Measurements from ENCODE around the gene PRKRIP1. TPM values are rescaled to one million over a fixed set of nuclear protein-coding genes. Genes with fewer than 3 reads are reported as not detected.
"Not testable (repeated sequence)": the region's sequence is repeated elsewhere in the genome, so short reads cannot be mapped to it uniquely, and the experiment has no call there.

Gene PRKRIP1
- total RNA-seq, 2 experiments from 2014 or later = 37.8 to 39.1 TPM

- Mint-ChIP-seq H3K4me1 (no peaks in the 10 kb centered on the region), H3K36me3 (peaks cover 12% of the 10 kb centered on the region), H3K27me3 (no peaks in the 10 kb centered on the region), H3K4me3 (no peak overlapping the region), H3K9me3 (no peaks in the 10 kb centered on the region), H3K27ac (no peak overlapping the region)
- DNase-seq = no peak
- ATAC-seq (ENCODE audit: low read depth) = no peak
- POLR2A ChIA-PET = interaction anchor here (0.6 kb wide), 1 partner anchor 111 kb away, joined by 3 read pairs; no protein-coding TSS in a partner anchor
Observed at GRCh38 chr7:102389810-102390209, 6.4 kb upstream of the PRKRIP1 start.

GRCh38 chr7:102390697-102391484 is 5.3 kb upstream of the PRKRIP1 start:
- POLR2A ChIA-PET = no interaction called here
- Mint-ChIP-seq H3K27me3 (no peaks in the 10 kb centered on the region), H3K4me3 (no peak overlapping the region), H3K27ac (no peak overlapping the region), H3K9me3 (no peaks in the 10 kb centered on the region), H3K36me3 (peaks cover 11% of the 10 kb centered on the region), H3K4me1 (peaks cover 6% of the 10 kb centered on the region)
- DNase-seq (peak; percentile 71), ATAC-seq (ENCODE audit: low read depth) (peak; percentile 68)

- Mint-ChIP-seq H3K4me3 (no peak overlapping the region), H3K27me3 (no peaks in the 10 kb centered on the region), H3K27ac (no peak overlapping the region), H3K9me3 (no peaks in the 10 kb centered on the region), H3K4me1 (peaks cover 11% of the 10 kb centered on the region), H3K36me3 (peaks cover 11% of the 10 kb centered on the region)
- ATAC-seq (ENCODE audit: low read depth) = no peak
- DNase-seq = no peak
- POLR2A ChIA-PET = no interaction called here
Observed at GRCh38 chr7:102392330-102392729, 3.8 kb upstream of the PRKRIP1 start.

GRCh38 chr7:102393467-102393866 is 2.7 kb upstream of the PRKRIP1 start:
- Mint-ChIP-seq H3K36me3 (peaks cover 14% of the 10 kb centered on the region), H3K9me3 (no peaks in the 10 kb centered on the region), H3K27ac (no peak overlapping the region), H3K27me3 (no peaks in the 10 kb centered on the region), H3K4me3 (no peak overlapping the region), H3K4me1 (peaks cover 13% of the 10 kb centered on the region)
- POLR2A ChIA-PET = interaction anchor here (0.6 kb wide), 1 partner anchor 871 kb away, joined by 5 read pairs; no protein-coding TSS in a partner anchor
- DNase-seq (no peak), ATAC-seq (ENCODE audit: low read depth) (no peak)

GRCh38 chr7:102395592-102395872 is 631 bp upstream of the PRKRIP1 start:
- no peak for ATAC-seq (ENCODE audit: low read depth)
- DNase-seq = no peak
- peaks cover 13% of the 10 kb centered on the region for H3K36me3 Mint-ChIP-seq
- peak overlapping the region; percentile 94 for H3K4me3 Mint-ChIP-seq
- POLR2A ChIA-PET = interaction anchor here (1.0 to 3.3 kb wide), 5 partner anchors 20 to 69 kb away, joined by 3 to 11 read pairs (median 4); partner anchors contain the start of gene ALKBH4
- peak overlapping the region; percentile 9 for H3K27ac Mint-ChIP-seq
- H3K4me1 Mint-ChIP-seq = peaks cover 13% of the 10 kb centered on the region
- no peaks in the 10 kb centered on the region for H3K9me3 Mint-ChIP-seq
- H3K27me3 Mint-ChIP-seq = no peaks in the 10 kb centered on the region

- Mint-ChIP-seq H3K9me3 (no peaks in the 10 kb centered on the region), H3K4me1 (peaks cover 13% of the 10 kb centered on the region), H3K27me3 (no peaks in the 10 kb centered on the region), H3K27ac (peak overlapping the region; percentile 91), H3K36me3 (peaks cover 16% of the 10 kb centered on the region), H3K4me3 (peak overlapping the region; percentile 94)
- ATAC-seq (ENCODE audit: low read depth) = no peak
- no peak for DNase-seq
- POLR2A ChIA-PET = interaction anchor here (1.1 to 3.3 kb wide), 3 partner anchors 19 to 33 kb away, joined by 3 to 11 read pairs (median 4); no protein-coding TSS in a partner anchor
Observed at GRCh38 chr7:102396710-102397019, 502 bp downstream of the PRKRIP1 start.

GRCh38 chr7:102398543-102398942 is 2.4 kb downstream of the PRKRIP1 start:
- no peak overlapping the region for H3K27ac Mint-ChIP-seq
- peaks cover 14% of the 10 kb centered on the region for H3K36me3 Mint-ChIP-seq
- peaks cover 15% of the 10 kb centered on the region for H3K4me1 Mint-ChIP-seq
- no peaks in the 10 kb centered on the region for H3K9me3 Mint-ChIP-seq
- H3K4me3 Mint-ChIP-seq = no peak overlapping the region
- ATAC-seq (ENCODE audit: low read depth) (no peak), DNase-seq (no peak)
- H3K27me3 Mint-ChIP-seq = no peaks in the 10 kb centered on the region
- POLR2A ChIA-PET = no interaction called here

- Mint-ChIP-seq H3K4me1 (peaks cover 17% of the 10 kb centered on the region), H3K36me3 (peaks cover 12% of the 10 kb centered on the region), H3K9me3 (no peaks in the 10 kb centered on the region), H3K4me3 (no peak overlapping the region), H3K27me3 (no peaks in the 10 kb centered on the region), H3K27ac (no peak overlapping the region)
- DNase-seq (no peak), ATAC-seq (ENCODE audit: low read depth) (no peak)
- POLR2A ChIA-PET = interaction anchor here (0.7 kb wide), 1 partner anchor 31 kb away, joined by 3 read pairs; no protein-coding TSS in a partner anchor
Observed at GRCh38 chr7:102400360-102400759, 4.2 kb downstream of the PRKRIP1 start.

- DNase-seq = no peak
- peaks cover 10% of the 10 kb centered on the region for H3K4me1 Mint-ChIP-seq
- ATAC-seq (ENCODE audit: low read depth) = no peak
- H3K9me3 Mint-ChIP-seq = no peaks in the 10 kb centered on the region
- peaks cover 16% of the 10 kb centered on the region for H3K36me3 Mint-ChIP-seq
- no peak overlapping the region for H3K4me3 Mint-ChIP-seq
- POLR2A ChIA-PET = no interaction called here
- no peak overlapping the region for H3K27ac Mint-ChIP-seq
- H3K27me3 Mint-ChIP-seq = no peaks in the 10 kb centered on the region
Observed at GRCh38 chr7:102403563-102403962, 7.4 kb downstream of the PRKRIP1 start.

GRCh38 chr7:102404005-102404861 is 8.1 kb downstream of the PRKRIP1 start:
- H3K27ac Mint-ChIP-seq = no peak overlapping the region
- H3K36me3 Mint-ChIP-seq = peaks cover 15% of the 10 kb centered on the region
- ATAC-seq (ENCODE audit: low read depth) (peak; percentile 94), DNase-seq (peak; percentile 40)
- H3K4me3 Mint-ChIP-seq = no peak overlapping the region
- H3K27me3 Mint-ChIP-seq = no peaks in the 10 kb centered on the region
- POLR2A ChIA-PET = interaction anchor here (0.7 to 1.1 kb wide), 3 partner anchors 29 to 60 kb away, joined by 3 to 5 read pairs (median 3); partner anchors contain the start of gene ORAI2
- H3K4me1 Mint-ChIP-seq = peaks cover 10% of the 10 kb centered on the region
- no peaks in the 10 kb centered on the region for H3K9me3 Mint-ChIP-seq

- not testable (repeated sequence) for H3K27me3 Mint-ChIP-seq; H3K4me1 Mint-ChIP-seq; H3K9me3 Mint-ChIP-seq; H3K4me3 Mint-ChIP-seq; DNase-seq; H3K27ac Mint-ChIP-seq; ATAC-seq (ENCODE audit: low read depth)
- POLR2A ChIA-PET = interaction anchor here (0.7 to 1.1 kb wide), 3 partner anchors 28 to 59 kb away, joined by 3 to 5 read pairs (median 3); partner anchors contain the start of gene ORAI2
- H3K36me3 Mint-ChIP-seq = peaks cover 20% of the 10 kb centered on the region
Observed at GRCh38 chr7:102404862-102405188, 8.7 kb downstream of the PRKRIP1 start.

- Mint-ChIP-seq H3K27ac (no peak overlapping the region), H3K9me3 (no peaks in the 10 kb centered on the region), H3K4me1 (peaks cover 10% of the 10 kb centered on the region), H3K4me3 (no peak overlapping the region), H3K36me3 (peaks cover 30% of the 10 kb centered on the region), H3K27me3 (no peaks in the 10 kb centered on the region)
- POLR2A ChIA-PET = interaction anchor here (2.0 kb wide), 1 partner anchor 19 kb away, joined by 6 read pairs; no protein-coding TSS in a partner anchor
- no peak for ATAC-seq (ENCODE audit: low read depth)
- DNase-seq = no peak
Observed at GRCh38 chr7:102407910-102408309, 11.7 kb downstream of the PRKRIP1 start.

GRCh38 chr7:102408530-102408929 is 12.4 kb downstream of the PRKRIP1 start:
- DNase-seq; H3K27me3 Mint-ChIP-seq; POLR2A ChIA-PET; H3K27ac Mint-ChIP-seq; H3K9me3 Mint-ChIP-seq; ATAC-seq (ENCODE audit: low read depth); H3K4me1 Mint-ChIP-seq; H3K4me3 Mint-ChIP-seq: not testable (repeated sequence)
- H3K36me3 Mint-ChIP-seq = peaks cover 30% of the 10 kb centered on the region

Data from activated naive CD8-positive, alpha-beta T cell treated with anti-CD3 and anti-CD28 coated beads, Interleukin-2, amount 10 ng/mL, durations not matched to agents 7 days and 5 days (primary cell).